Activated CD4-positive, alpha-beta T cell treated with anti-CD3 and anti-CD28 coated beads for 4 hours (primary cell): ENCODE data around the gene CDR2L.
A peak's percentile ranks its signal among the peaks of the same experiment; 100 is the strongest.
"Not testable (repeated sequence)": the region's sequence is repeated elsewhere in the genome, so short reads cannot be mapped to it uniquely, and the experiment has no call there.

Source experiments
- DNase-seq, 2 donors: peaks; one replicate each; pipeline ENCODE4 v3.0.0-alpha.2; 2020

The CDR2L gene

GRCh38 chr17:75045946-75046406, 58.5 kb downstream of the CDR2L start:
- DNase-seq: not testable (repeated sequence)

DNA sequence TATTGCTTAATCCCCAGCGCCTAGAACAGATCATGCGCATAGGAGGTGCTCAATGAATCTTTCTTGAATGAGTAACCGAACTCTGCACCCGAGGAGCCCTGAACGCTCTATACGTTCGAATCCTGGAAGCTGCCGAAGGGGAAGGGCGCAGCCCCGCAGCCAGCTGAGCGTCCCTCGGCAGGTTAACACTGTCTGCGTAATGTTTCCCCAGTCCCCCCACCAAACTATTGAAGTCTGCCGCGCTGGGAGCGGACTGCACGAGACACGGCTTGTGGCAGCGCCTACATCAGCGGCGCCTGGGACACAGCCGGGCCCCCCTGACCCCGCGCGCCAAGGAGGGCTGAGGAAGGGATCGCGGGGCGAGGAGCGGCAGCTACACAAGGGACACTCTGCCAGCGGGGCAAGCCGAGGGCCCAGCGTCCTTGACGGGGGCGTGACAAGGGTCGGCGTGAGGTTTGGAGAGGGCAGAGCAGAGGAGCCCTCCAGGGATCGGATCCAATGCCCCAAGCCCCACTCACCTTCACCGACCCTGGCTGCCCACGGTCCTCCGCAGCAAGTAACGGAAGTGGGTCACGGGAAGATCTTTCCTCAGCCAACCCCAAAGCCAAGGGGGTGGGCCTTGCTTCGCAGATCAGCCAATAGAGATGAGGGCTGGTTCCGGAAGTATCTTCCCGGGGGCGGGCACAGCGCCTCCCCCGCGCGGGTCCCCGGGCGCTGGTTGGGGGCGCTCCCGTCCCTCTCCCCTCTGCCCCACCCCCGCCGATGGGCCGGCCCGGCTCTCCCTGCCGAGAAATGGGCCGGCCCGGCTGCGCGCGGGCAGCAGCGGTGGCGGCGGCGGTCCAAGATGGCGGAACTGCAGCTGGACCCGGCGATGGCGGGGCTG, 59.2 kb downstream of the CDR2L start, which contains the start of the genes ATP5PD and KCTD2:
Gene ATP5PD, minus strand, starts transcription at position 563 of the 883 bp plus-strand sequence. CDS start 4,319 bp downstream, outside the sequence.
Gene KCTD2, plus strand, starts transcription at position 819 of the 883 bp plus-strand sequence. Its CDS starts 26 bp downstream, at position 845.
- peak; percentile 92 to 94 for DNase-seq

DNA sequence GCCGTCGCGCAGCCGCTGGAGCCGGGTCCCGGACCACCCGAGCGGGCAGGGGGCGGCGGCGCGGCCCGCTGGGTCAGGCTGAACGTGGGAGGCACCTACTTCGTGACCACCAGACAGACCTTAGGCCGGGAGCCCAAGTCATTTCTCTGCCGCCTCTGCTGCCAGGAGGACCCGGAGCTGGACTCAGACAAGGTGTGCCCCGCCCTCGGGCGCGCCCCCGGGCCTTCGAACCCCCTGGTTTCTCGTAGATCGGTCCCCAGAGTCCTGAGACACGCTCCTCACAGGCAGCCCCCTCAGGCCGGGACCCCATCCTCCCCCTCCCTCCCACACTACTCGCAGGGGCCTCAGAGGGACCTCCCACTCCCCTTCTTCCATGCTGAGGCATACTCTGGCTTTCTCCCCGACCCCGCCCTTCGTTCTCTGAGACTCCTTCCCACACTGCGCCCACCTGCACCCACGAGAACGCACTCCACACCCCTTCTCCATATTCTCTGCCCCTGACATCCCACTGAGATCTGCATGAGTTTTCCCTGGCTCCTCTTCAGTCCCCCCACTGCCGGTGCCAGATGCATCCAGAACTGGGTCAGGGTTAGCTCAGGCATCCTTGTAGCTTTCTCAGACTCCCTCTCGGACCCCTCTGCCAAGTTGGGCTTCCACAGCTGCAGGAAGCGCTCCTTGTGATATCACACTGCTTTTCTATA, 60.1 kb downstream of the CDR2L start:
- peak; percentile 29 to 38 for DNase-seq

DNA sequence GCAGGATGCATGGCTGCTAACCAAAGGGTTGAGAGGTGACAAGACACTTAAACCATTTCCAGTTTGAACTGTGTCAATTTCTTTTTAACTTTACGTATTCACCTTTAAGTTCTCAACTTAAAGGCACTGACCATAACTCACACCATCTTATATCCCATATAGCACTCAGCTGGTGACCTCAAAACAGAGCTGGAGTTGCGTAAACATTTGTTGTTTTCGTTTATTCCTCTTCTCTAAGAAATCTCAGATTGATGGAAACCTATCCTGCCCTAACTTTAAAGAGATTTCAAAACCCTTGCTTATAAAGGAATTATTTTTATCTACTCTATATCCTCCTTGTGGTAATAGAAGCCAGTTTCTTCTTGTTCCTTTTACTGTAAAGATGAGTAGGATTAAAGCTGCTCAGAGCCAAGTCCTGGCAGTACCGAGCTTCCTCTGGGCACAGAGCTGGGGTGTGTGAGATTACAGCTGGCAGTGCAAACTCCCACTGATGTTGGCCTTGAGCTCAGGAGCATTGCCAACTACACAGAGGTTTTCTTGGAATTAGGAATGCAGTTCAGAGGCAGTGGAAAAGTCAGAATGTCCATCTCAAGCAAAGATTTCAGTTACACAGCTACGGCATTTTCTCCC, 60.9 kb downstream of the CDR2L start:
- no peak for DNase-seq

DNA sequence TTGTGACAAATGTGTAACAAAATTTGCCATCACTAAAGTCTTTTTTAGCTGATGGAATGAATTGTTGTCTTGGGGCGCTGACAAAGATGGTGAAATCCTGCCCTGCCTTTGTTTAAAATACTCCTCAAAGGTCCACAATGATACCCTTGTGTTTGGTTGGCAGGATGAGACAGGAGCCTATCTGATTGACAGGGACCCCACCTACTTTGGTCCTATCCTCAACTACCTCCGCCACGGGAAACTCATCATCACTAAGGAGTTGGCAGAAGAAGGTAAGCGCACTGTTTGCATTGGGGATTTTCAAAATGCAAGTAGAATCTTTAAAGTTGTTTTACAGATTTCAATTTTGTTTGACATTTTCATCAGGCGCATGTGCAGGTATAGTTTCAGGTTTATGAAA, 61.6 kb downstream of the CDR2L start:
- DNase-seq: no peak

DNA sequence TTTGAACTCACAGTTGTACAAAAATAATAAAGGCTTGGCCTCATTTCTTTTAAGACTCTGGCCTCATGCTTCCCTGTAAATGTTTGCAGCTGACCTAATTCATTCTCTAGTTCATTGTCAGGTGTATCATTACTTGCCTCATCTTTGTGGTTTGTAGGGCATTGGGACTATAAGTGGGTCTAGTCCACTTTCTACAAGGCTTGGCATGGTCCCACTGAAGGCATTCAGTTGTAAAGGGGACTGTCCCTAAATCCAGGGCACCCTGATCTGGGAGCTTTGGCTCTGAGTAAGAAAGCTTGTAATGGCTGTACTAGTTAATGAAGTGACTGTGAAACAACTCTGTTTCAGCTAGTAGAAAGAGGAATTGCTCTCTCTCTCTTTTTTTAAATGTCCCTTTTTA, 62.3 kb downstream of the CDR2L start:
- DNase-seq: no peak

- no peak for DNase-seq
These were observed 64.5 kb downstream of the CDR2L start for GRCh38 chr17:75051941-75052340.
